Measurements from ENCODE around the gene FAM174C. TPM values are rescaled to one million over a fixed set of nuclear protein-coding genes. Genes with fewer than 3 reads are reported as not detected.
A peak's percentile ranks its signal among the peaks of the same experiment; 100 is the strongest.

Gene FAM174C
- total RNA-seq, 1 donor from 2014 or later, result 48.0 TPM

- DNase-seq (ENCODE audit: low spot score) (peak; percentile 65), ATAC-seq (no peak)
Measured at GRCh38 chr19:1271528-1272422, 3.6 kb upstream of the FAM174C start.

- ATAC-seq, result no peak
- DNase-seq (ENCODE audit: low spot score), result no peak
Measured at GRCh38 chr19:1272423-1273262, 2.7 kb upstream of the FAM174C start.

GRCh38 chr19:1273263-1274041, 1.9 kb upstream of the FAM174C start:
- peak; percentile 88 for DNase-seq (ENCODE audit: low spot score)
- peak; percentile 16 for ATAC-seq

- DNase-seq (ENCODE audit: low spot score), result peak; percentile 59
- ATAC-seq, result no peak
Measured at GRCh38 chr19:1274081-1274851, 1.1 kb upstream of the FAM174C start.

- DNase-seq (ENCODE audit: low spot score) (no peak), ATAC-seq (peak; percentile 3)
Measured at GRCh38 chr19:1274852-1275259, 474 bp upstream of the FAM174C start.

GRCh38 chr19:1275976-1276627, 772 bp downstream of the FAM174C start:
- DNase-seq (ENCODE audit: low spot score) (no peak), ATAC-seq (no peak)

GRCh38 chr19:1276628-1277022, 1.3 kb downstream of the FAM174C start:
- ATAC-seq, result no peak
- DNase-seq (ENCODE audit: low spot score), result no peak

GRCh38 chr19:1277061-1277460, 1.7 kb downstream of the FAM174C start:
- DNase-seq (ENCODE audit: low spot score), result no peak
- no peak for ATAC-seq

- ATAC-seq (no peak), DNase-seq (ENCODE audit: low spot score) (no peak)
Measured at GRCh38 chr19:1278074-1278473, 2.7 kb downstream of the FAM174C start.

- DNase-seq (ENCODE audit: low spot score), result no peak
- ATAC-seq, result no peak
Measured at GRCh38 chr19:1278713-1279660, 3.7 kb downstream of the FAM174C start.

- DNase-seq (ENCODE audit: low spot score) (peak; percentile 86), ATAC-seq (peak; percentile 35)
Measured at GRCh38 chr19:1279782-1280341, 4.5 kb downstream of the FAM174C start.

GRCh38 chr19:1280636-1281568, 5.6 kb downstream of the FAM174C start:
- DNase-seq (ENCODE audit: low spot score) (no peak), ATAC-seq (no peak)

- no peak for DNase-seq (ENCODE audit: low spot score)
Measured at GRCh38 chr19:1281569-1282287, 6.4 kb downstream of the FAM174C start.

GRCh38 chr19:1282588-1283206, 7.4 kb downstream of the FAM174C start:
- no peak for ATAC-seq
- no peak for DNase-seq (ENCODE audit: low spot score)

More at GRCh38 chr19:1281569-1282287, 6.4 kb downstream of the FAM174C start:
- ATAC-seq, result no peak

GRCh38 chr19:1283207-1283916, 8.0 kb downstream of the FAM174C start:
- DNase-seq (ENCODE audit: low spot score), result peak; percentile 88
- peak; percentile 68 for ATAC-seq
